GM12878 (cell line): ENCODE measurements around the gene DYNLT5. TPM values are rescaled to one million over a fixed set of nuclear protein-coding genes. Genes with fewer than 3 reads are reported as not detected.

Experiments used
- ATAC-seq: fragments of 200-7000 bp; cut with Tn5 transposase; 3 replicates; pipeline ENCODE4 v1.9.1; 2020; ENCODE audit warnings: mild to moderate bottlenecking, moderate library complexity
- BruUV-seq: library from RNA; stranded (reverse); fragments of 400-500 nt; replicated peaks from 2 replicates; lab custom pipeline; 2021; lab: Mats Ljungman, UMichigan
- CTCF ChIA-PET: fragments of 300-600 bp; sonication (Branson Sonifier 250); formaldehyde crosslinking; extraction: SDS; loops from one replicate; lab custom pipeline; 2021; ENCODE audit warnings: inconsistent platforms; lab: Yijun Ruan, JAX
- POLR2A ChIA-PET: fragments of 350-600 bp; formaldehyde crosslinking; extraction: SDS; loops from one replicate; lab custom pipeline; 2021; ENCODE audit warnings: inconsistent platforms; lab: Charles Lee
- RAD21 ChIA-PET: fragments of 300-600 bp; sonication (Branson Sonifier 250); formaldehyde crosslinking; loops from one replicate; lab custom pipeline; 2023; ENCODE audit warnings: antibody characterized with exemption; ENCODE audit not compliant: unreplicated experiment; lab: Charles Lee
- SMC1A ChIA-PET: fragments of 300-600 bp; sonication (Branson Sonifier 250); formaldehyde crosslinking; loops from one replicate; lab custom pipeline; 2023; ENCODE audit not compliant: unreplicated experiment, uncharacterized antibody; lab: Charles Lee
- DNase-seq: peaks from one replicate; pipeline ENCODE4 v3.0.0-alpha.2; 2011; ENCODE audit warnings: low read depth, low spot score
- FAIRE-seq: peaks from 3 replicates; lab custom pipeline; 2011; peaks lifted over from hg19 to GRCh38; lab: Jason Lieb, UNC
- H2AFZ ChIP-seq: 2 replicates; pipeline ENCODE4 v1.6.0; 2011; ENCODE audit warnings: low read depth, low read length, control low read depth; ENCODE audit not compliant: control insufficient read depth
- H3K27ac ChIP-seq: 2 replicates; pipeline ENCODE4 v1.5.1; 2011; ENCODE audit warnings: control low read depth; ENCODE audit not compliant: control insufficient read depth, insufficient read depth
- H3K27me3 ChIP-seq, 2 experiments: replicated peaks in 1 of 2; 2 replicates each; pipeline versions ENCODE4 v1.6.0 to v1.6.1; 2011; ENCODE audit warnings: low read length in 1 of 2; ENCODE audit not compliant: control insufficient read depth in 2 of 2, insufficient read depth in 2 of 2
- H3K36me3 ChIP-seq, 2 experiments: 2 replicates each; pipeline ENCODE4 v1.5.1; 2011; ENCODE audit warnings: low read length in 1 of 2; ENCODE audit not compliant: control insufficient read depth in 2 of 2, insufficient read depth in 2 of 2
- H3K4me1 ChIP-seq: 2 replicates; pipeline ENCODE4 v1.6.1; 2011; ENCODE audit warnings: mild to moderate bottlenecking, low read length, moderate library complexity, mixed read lengths; ENCODE audit not compliant: control insufficient read depth, insufficient read depth
- H3K4me2 ChIP-seq: 2 replicates; pipeline ENCODE4 v1.6.0; 2011; ENCODE audit warnings: control low read depth; ENCODE audit not compliant: control insufficient read depth, insufficient read depth
- H3K4me3 ChIP-seq: fragments of 200-600 bp; sonication (generic); 2 replicates; pipeline ENCODE4 v1.5.1; 2016
- H3K79me2 ChIP-seq: 2 replicates; pipeline ENCODE4 v1.6.0; 2011; ENCODE audit warnings: low read length; ENCODE audit not compliant: control insufficient read depth, insufficient read depth
- H3K9ac ChIP-seq: 2 replicates; pipeline ENCODE4 v1.8.0; 2011; ENCODE audit warnings: low read length, control low read depth, mixed read lengths; ENCODE audit not compliant: control insufficient read depth, insufficient read depth
- H3K9me3 ChIP-seq: replicated peaks from 3 replicates; pipeline ENCODE4 v1.5.1; 2011; ENCODE audit warnings: mild to moderate bottlenecking, low read length; ENCODE audit not compliant: control insufficient read depth, insufficient read depth
- H4K20me1 ChIP-seq: 2 replicates; pipeline ENCODE4 v1.6.0; 2011; ENCODE audit not compliant: control insufficient read depth, insufficient read depth
- BCL11A ChIP-seq: IDR thresholded peaks from 2 replicates; pipeline ENCODE4 v1.6.1; 2011; ENCODE audit warnings: low read depth, low read length
- CBX5 ChIP-seq: sonication (generic); IDR thresholded peaks from 2 replicates; pipeline ENCODE4 v1.6.1; 2016; ENCODE audit warnings: low read depth, moderate library complexity, mild to moderate bottlenecking, inconsistent platforms
- STAT1 ChIP-seq: fragments of 450-650 bp; conservative IDR thresholded peaks from 2 replicates; pipeline ENCODE4 v1.6.1; 2014; ENCODE audit warnings: antibody characterized with exemption, mild to moderate bottlenecking
- WGBS: methylation state at CpG from one replicate; pipeline ENCODE4 v1.1.6; 2016; ENCODE audit warnings: low lambda C conversion rate; ENCODE audit not compliant: insufficient replicate concordance, insufficient coverage; ENCODE audit errors: missing lambda C conversion rate; 5-methylcytosine and 5-hydroxymethylcytosine counted together
- in situ Hi-C: fragments of 300-500 bp; cut with MboI; formaldehyde crosslinking; loops from 9 replicates; pipeline ENCODE4 v1.14.3; 2018; ENCODE audit warnings: mixed read lengths
- intact Hi-C: fragments of 100-400 bp; cut with micrococcal nuclease; formaldehyde crosslinking; loops from one replicate; pipeline ENCODE4 v1.14.2; 2022; ENCODE audit not compliant: unreplicated experiment
- polyA plus RNA-seq, 11 experiments: library from polyadenylated mRNA; depleted of rRNA in 4 of 11; unstranded in 6 of 11; stranded (reverse) in 5 of 11; fragments of >200 nt; fragmentation: Nextera tagmentation in 4 of 11; fragmentation: Illumina TruSeq in 1 of 11; extraction: Ambion mirVana in 4 of 11; extraction: Trizol in 1 of 11; gene quantifications; 1 replicate in 1 of 11; 2 replicates in 10 of 11; pipeline versions ENCODE4 v1.2.1 to v1.2.3, GENCODE V29; 2011 to 2016; ENCODE audit warnings: inconsistent platforms in 2 of 11, missing spikeins in 2 of 11, low read depth in 1 of 11
- total RNA-seq, 4 experiments: library from RNA; depleted of rRNA in 3 of 4; stranded (reverse); fragments of >200 nt in 3 of 4; fragmentation: Illumina TruSeq in 1 of 4; extraction: Trizol in 1 of 4; gene quantifications; 2 replicates each; pipeline versions ENCODE4 v1.2.1 to v1.2.3, GENCODE V29; 2013 to 2021
- TF ChIP-seq, protein P1 (sequence below): fragments of 450-650 bp; IDR thresholded peaks from 2 replicates; pipeline ENCODE4 v1.6.1; 2016; ENCODE audit warnings: mild to moderate bottlenecking
- TF ChIP-seq, protein P2 (sequence below): IDR thresholded peaks from 2 replicates; pipeline ENCODE4 v1.6.1; 2012; ENCODE audit warnings: mild to moderate bottlenecking, low read depth, low read length

The DYNLT5 gene
- total and polyA plus RNA-seq, 10 of the 15 experiments (the other 5 are each of a cell fraction or from before 2014, with no cell fraction given): not detected

DNA sequence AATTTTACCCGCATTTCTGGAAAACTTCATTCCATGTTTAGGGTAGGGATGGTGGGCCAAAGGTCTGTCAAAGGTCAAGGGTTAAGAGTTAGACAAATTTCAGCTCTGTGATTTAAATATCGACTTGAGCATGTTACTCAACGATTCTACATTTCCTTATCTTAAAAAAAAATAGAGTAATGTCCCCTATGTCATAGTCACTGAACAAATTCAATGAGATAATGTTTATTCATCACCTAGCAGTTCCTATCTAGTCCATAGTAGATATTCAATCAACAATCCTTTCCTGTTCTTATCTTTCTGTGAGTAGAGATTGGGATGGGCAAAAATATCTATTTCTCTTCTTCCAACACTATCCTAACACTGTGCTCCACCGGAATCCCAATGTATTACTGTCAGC, 1.1 kb upstream of the DYNLT5 start:
- TF ChIP-seq, protein P1, sequence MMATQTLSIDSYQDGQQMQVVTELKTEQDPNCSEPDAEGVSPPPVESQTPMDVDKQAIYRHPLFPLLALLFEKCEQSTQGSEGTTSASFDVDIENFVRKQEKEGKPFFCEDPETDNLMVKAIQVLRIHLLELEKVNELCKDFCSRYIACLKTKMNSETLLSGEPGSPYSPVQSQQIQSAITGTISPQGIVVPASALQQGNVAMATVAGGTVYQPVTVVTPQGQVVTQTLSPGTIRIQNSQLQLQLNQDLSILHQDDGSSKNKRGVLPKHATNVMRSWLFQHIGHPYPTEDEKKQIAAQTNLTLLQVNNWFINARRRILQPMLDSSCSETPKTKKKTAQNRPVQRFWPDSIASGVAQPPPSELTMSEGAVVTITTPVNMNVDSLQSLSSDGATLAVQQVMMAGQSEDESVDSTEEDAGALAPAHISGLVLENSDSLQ: no peak
- TF ChIP-seq, protein P2, sequence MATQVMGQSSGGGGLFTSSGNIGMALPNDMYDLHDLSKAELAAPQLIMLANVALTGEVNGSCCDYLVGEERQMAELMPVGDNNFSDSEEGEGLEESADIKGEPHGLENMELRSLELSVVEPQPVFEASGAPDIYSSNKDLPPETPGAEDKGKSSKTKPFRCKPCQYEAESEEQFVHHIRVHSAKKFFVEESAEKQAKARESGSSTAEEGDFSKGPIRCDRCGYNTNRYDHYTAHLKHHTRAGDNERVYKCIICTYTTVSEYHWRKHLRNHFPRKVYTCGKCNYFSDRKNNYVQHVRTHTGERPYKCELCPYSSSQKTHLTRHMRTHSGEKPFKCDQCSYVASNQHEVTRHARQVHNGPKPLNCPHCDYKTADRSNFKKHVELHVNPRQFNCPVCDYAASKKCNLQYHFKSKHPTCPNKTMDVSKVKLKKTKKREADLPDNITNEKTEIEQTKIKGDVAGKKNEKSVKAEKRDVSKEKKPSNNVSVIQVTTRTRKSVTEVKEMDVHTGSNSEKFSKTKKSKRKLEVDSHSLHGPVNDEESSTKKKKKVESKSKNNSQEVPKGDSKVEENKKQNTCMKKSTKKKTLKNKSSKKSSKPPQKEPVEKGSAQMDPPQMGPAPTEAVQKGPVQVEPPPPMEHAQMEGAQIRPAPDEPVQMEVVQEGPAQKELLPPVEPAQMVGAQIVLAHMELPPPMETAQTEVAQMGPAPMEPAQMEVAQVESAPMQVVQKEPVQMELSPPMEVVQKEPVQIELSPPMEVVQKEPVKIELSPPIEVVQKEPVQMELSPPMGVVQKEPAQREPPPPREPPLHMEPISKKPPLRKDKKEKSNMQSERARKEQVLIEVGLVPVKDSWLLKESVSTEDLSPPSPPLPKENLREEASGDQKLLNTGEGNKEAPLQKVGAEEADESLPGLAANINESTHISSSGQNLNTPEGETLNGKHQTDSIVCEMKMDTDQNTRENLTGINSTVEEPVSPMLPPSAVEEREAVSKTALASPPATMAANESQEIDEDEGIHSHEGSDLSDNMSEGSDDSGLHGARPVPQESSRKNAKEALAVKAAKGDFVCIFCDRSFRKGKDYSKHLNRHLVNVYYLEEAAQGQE: no peak
- TF ChIP-seq BCL11A: no peak
- no peak for TF ChIP-seq STAT1
- no peak for TF ChIP-seq CBX5
- Histone ChIP-seq H3K9me3 (no peaks in the 10 kb centered on the region), H3K27ac (no peak overlapping the region), H3K36me3 (no peaks in the 10 kb centered on the region), H3K4me3 (no peak overlapping the region), H3K4me2 (no peak overlapping the region), H3K9ac (no peak overlapping the region), H3K79me2 (no peaks in the 10 kb centered on the region), H2AFZ (no peak overlapping the region), H4K20me1 (no peaks in the 10 kb centered on the region), H3K27me3 (peaks cover 6 to 13% of the 10 kb centered on the region in 2 experiments; a peak in 3 of 4 replicates), H3K4me1 (no peaks in the 10 kb centered on the region)
- DNase-seq: no peak
- no TSS peak for BruUV-seq
- FAIRE-seq: no peak
- ChIA-PET SMC1A (no interaction called here), POLR2A (no interaction called here), RAD21 (no interaction called here), CTCF (no interaction called here)
- in situ Hi-C loops: loop anchor here (25.0 kb wide), 1 partner anchor 736 kb away; no protein-coding TSS in a partner anchor
- intact Hi-C loops: no loop called here
- 34% methylated on average over 4 of the region's 4 CpGs for WGBS
- no peak for ATAC-seq
